Liver (tissue), 3 donors: Measurements from ENCODE around the gene NT5DC1.

ENCODE experiments used
- CTCF ChIP-seq: fragments of 150-350 bp; IDR thresholded peaks from 2 replicates; pipeline ENCODE4 v1.5.1; 2017; ENCODE audit warnings: improper control_type of control experiment, low read depth, low read length; ENCODE audit not compliant: missing input control
- EGR1 ChIP-seq, 2 donors: IDR thresholded peaks; 2 replicates each; pipeline ENCODE4 v1.6.1; 2016 to 2018; ENCODE audit warnings: antibody characterized with exemption in 2 of 2, low read depth in 2 of 2
- GABPA ChIP-seq, 2 donors: IDR thresholded peaks in 1 of 2; conservative IDR thresholded peaks in 1 of 2; 2 replicates each; pipeline ENCODE4 v1.6.1; 2016; ENCODE audit warnings: antibody characterized with exemption in 2 of 2, mild to moderate bottlenecking in 1 of 2, moderate library complexity in 1 of 2
- MAX ChIP-seq: IDR thresholded peaks from 2 replicates; pipeline ENCODE4 v1.6.1; 2016; ENCODE audit warnings: antibody characterized with exemption
- RAD21 ChIP-seq, 2 donors: IDR thresholded peaks; 2 replicates each; pipeline ENCODE4 v1.6.1; 2016; ENCODE audit warnings: antibody characterized with exemption in 2 of 2, mild to moderate bottlenecking in 2 of 2
- REST ChIP-seq: IDR thresholded peaks from 2 replicates; pipeline ENCODE4 v1.6.1; 2016; ENCODE audit warnings: antibody characterized with exemption, mild to moderate bottlenecking
- RXRA ChIP-seq, 2 donors: IDR thresholded peaks; 2 replicates each; pipeline ENCODE4 v1.6.1; 2017 to 2018; ENCODE audit warnings: antibody characterized with exemption in 2 of 2, mild to moderate bottlenecking in 1 of 2
- TAF1 ChIP-seq: conservative IDR thresholded peaks from 2 replicates; pipeline ENCODE4 v1.6.1; 2016; ENCODE audit warnings: antibody characterized with exemption, mild to moderate bottlenecking
- donor health status: healthy.
- donor health status: healthy.

GRCh38 chr6:116196841-116197240 is 96.2 kb downstream of the NT5DC1 start:
- TF ChIP-seq MAX (no peak), CTCF (no peak), EGR1 (IDR thresholded peaks at IDR 0.05; ENCODE audit: low read depth in 2 of 2) (no peak), RAD21 (IDR thresholded peaks at IDR 0.05) (no peak), TAF1 (no peak), RXRA (IDR thresholded peaks at IDR 0.05) (no peak), REST (no peak), GABPA (IDR thresholded peaks at IDR 0.05 in 1 of 2, conservative IDR thresholded peaks at IDR 0.05 in 1 of 2) (no peak)
